HG02588 (cell line): Measurements from ENCODE around the gene SPATC1L.

Experiments
- ATAC-seq: cut with Tn5 transposase; IDR thresholded peaks from one replicate; pipeline ENCODE4 v1.9.1; 2021; ENCODE audit warnings: mild to moderate bottlenecking, moderate library complexity; ENCODE audit not compliant: unreplicated experiment

SPATC1L gene

GRCh38 chr21:46215436-46216131, 31.3 kb upstream of the SPATC1L start:
- no peak for ATAC-seq

DNA sequence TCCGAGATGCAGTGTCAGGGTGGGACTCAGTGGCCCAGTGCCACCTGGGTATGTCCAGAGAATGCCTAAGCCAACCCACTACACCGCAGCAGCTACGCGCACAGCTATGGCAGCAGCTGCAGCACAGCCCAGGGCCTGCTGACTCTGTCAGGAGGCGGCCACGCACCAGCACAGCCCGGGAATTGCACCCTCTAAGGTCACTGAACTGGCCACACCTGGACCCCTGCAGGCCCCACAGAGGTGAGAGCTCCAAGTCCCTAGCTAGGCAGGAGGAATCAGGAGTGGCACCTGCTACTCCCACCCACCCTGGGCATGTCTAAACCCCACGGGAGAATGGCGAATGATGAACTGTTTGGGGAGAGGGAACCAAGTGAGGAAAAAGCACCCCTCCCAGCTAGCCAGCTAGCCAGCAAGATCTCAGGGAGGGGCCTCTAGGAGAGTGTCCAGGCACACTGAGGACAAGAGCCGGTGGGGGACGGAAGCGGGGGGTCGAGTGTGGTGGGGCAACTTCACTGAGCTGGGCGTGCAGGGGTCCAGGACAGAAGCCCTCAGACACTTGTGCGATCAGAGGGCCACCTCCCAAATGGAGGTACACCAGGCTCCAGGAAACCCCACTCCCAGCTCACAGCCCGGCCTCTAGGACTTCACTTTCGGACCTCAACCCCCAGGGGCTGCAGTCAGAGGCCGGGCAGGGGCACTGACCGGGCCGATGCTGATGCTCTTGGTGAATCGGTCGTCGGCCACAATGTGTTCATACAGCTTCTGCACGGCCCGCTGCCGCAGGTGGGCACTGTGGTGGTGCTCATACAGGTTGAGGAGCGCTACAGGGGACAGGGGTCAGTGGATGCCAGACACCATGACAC, 30.4 kb upstream of the SPATC1L start:
- ATAC-seq, result no peak

- ATAC-seq, result no peak
Measured at GRCh38 chr21:46213620-46214286, 29.5 kb upstream of the SPATC1L start.

DNA sequence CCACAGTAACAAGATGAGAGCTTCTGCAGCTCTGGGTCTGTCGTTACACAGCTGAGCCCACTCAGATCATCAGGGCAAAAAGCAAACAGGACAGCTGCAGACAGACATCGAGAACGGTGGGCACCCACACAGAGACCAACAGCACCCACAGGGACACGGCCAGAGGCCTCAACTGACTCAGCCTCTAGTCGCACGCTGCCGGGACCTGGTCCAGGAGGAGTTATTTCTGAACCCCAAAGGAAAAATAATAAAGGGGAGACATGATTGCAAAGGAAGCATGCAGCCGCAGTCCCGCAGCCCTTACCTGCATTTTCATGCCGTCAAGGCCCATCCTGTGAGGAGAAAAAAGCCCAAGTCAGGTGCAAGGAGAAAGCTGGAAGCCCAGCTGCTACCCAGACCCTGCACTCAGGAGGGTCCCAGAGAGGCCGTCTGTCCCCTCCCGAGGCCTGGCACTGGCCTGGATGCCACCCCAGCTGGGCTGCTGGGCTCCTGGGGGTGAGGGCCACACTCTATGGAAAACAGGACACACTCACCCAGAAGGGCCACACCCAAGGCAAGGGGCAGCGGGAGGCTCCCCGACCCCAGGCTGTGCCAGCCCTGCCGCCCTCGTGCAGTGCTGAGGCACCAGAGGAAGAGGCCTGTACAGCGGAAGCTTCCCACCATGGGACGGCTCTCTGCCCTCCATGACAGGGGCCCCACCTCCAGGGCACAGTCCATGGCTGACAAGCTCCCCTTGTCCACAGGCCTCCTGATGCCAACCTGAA, 28.6 kb upstream of the SPATC1L start:
- ATAC-seq, result no peak

GRCh38 chr21:46211786-46212720, 27.8 kb upstream of the SPATC1L start:
- ATAC-seq, result no peak

DNA sequence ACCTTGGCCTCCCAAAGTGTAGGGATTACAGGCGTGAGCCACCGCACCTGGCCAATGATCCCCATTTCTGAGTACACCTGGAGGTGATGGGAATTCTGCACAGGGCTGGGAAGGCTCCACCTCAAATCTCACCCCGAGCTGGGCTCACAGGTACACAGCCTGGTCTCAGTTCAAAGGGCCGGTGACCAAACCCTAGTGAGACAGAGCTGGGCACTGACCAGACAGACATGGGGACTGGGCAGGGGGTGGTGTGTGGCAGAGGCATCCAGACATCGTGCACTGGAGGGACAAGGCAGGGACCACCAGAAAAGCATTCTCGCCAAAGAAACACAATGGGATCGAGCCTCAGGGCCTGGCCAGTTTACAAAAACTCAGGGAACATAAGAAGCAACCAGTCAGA, 27.1 kb upstream of the SPATC1L start:
- ATAC-seq, result no peak

- ATAC-seq, result no peak
Measured at GRCh38 chr21:46210378-46211136, 26.3 kb upstream of the SPATC1L start.

- no peak for ATAC-seq
Measured at GRCh38 chr21:46208761-46209721, 24.8 kb upstream of the SPATC1L start.

DNA sequence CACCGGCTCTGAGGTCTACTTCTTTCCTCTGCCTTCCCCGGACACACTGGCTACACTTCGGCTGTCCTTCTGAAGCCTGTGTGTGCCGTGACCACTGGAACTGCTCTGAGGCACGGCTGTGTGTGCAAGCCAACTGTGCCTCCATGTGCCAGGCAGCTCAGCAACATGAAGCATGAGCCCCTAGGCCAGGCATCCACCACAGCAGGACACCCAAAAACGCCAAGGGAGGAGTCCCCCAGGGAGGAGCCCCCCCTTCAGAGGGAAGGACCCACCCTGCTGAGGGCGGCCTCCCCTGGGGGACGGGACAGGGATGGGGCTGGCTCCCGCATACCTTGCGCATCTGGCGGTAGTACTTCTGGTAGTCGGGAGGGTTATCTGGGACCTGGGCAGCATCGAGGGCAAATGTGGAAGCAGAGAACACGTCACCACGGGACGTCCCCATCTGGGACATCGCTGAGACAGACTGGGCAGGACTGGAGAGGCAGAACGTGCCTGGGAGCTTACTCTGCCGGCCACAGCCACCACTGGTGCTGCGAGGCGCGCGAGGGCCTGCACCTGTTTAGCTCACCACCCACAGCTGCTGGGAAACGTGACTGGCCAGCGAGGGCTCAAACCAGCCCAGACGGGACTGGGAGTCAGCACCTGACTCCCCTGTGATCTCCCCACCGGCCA, 23.8 kb upstream of the SPATC1L start:
- ATAC-seq, result no peak

DNA sequence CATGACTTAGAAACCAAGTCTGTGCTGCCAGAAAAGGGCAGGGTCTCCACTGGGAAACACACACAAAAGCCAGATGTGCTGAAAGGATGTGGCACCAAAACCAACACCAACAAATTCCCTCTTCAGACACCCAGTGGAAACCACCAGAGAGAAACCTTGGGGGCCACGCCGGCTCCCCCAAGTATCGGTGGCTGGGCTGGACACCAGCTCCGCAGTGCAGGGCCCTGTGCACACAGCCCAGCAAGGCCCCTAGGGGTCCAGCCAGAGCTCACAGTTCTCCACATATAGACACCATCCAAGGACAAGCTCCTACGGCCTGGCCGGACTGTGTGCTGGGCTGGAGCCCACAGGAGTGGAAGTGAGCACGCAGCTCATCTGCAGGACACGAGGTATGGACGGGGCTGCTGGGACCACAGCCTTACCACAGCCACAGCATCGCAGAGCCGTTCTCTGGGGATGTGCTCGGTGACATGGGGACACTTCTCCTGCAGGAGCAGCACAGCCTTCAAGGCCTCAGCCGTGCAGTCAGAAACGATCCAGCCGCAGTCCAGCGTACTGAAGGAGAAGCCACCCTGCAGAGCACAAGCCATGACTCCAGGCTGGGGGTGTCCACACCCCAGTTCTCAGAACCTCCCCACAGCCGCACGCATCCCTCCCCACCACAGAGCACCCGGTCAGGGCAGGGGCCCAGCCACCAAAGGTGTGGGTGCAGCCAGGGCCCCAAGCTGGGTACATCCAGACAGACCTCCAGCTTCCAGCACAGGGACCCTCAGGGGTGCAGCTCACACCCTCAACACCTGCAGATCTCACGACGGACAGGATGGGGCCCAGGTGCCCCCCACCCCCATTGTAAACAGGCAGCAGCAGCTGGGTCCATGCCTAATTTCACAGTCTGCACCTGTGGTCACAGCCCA, 23.0 kb upstream of the SPATC1L start:
- no peak for ATAC-seq

DNA sequence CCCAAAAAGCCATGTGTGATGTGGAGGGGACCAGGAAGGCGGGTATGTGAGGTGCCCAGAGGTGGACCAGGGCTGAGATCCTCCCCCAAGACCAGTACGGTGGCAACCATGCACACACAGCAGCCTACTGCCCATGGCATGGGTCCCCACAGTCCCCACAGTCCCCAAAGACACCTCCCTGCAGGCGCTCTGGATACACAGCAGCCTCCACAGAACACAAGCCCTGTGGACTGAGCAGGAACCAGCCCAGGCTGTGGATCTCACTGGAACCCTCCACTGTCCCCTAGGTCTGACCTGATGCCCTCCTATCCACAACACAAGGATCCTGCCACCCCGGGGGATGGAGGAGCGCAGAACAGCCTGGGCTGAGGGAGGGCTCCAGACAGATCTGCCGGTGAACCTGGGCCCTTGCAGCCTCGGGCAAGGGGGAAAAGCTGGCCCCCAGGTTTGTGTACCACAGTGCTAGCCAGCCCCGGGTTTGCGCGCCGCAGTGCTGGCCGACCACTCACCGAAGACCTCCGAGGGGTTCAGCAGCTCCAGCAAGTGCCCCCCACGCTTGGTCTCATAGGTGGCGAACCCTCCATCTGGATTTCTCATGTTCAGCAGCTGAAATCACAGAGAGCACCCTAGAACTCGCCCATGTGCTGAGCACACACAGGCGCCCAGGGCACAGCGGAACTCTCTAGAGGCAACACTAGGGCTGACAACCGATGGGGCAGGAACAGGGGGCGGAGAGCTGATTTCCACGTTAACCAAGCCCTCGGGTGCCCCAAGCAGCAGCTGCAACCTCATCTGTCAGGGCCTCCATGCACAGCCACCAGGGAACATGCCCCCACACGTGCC, 22.1 kb upstream of the SPATC1L start:
- no peak for ATAC-seq

DNA sequence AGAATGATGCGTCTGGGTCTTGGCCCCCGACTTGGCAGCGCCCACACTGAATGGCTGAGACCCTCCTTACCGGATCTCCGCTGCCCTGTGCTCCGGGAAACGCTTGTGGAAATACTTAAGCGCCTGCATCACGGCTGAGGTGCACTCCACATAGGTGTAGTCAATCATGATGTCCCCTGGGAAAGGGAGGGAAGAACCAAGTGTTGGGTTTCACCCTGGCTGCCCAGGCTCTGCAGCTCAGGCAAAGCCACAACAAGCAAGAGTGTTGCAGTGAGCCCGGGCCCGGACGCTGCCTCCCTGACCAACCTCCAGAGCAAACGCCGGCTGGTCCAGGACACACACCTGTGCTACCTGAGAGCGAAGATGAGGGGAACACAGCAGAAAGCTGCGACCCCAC, 21.5 kb upstream of the SPATC1L start:
- no peak for ATAC-seq

DNA sequence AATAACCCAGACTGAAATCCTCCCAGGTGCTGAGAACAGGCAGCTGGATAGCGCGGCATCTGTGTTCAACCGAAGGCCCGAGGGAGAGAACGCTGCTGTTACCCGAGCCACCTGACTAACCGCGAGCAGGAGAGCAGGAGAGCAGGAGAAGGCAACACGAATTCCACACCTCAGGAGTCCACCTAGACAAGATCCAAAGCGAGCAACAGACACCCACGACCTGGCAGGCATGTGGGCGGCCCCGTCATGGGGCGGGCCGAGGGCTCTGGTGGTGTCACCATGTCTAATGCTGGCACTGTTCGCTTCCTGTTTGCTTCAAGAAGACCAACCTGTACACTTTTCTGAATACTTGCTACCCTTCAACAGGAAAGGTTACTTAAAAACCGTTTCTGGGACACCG, 20.9 kb upstream of the SPATC1L start:
- no peak for ATAC-seq

DNA sequence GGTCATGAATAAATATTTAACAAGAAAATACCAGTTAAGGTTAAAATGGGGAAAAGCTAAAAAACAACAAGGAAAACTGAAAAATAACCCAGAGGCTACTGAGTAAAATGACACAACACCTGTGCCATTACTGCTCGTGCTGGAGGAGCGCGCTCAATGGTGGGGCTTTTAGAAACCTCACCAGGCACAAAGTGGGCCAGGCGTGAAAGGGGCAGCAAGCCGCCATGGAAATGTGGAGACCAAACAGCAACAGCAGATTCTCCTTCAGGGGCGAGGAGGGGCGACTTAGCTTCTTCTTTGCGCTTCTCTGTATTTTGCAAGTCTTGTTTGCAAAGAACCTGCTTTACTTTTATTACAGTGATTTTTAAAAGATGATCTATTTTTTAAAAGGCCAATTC, 18.9 kb upstream of the SPATC1L start:
- ATAC-seq, result no peak

- ATAC-seq, result no peak
Measured at GRCh38 chr21:46202592-46203202, 18.4 kb upstream of the SPATC1L start.
